ENCODE results near the gene NUP85.
A peak's percentile ranks its signal among the peaks of the same experiment; 100 is the strongest.
"Not testable (repeated sequence)": the region's sequence is repeated elsewhere in the genome, so short reads cannot be mapped to it uniquely, and the experiment has no call there.

Gene NUP85

DNA sequence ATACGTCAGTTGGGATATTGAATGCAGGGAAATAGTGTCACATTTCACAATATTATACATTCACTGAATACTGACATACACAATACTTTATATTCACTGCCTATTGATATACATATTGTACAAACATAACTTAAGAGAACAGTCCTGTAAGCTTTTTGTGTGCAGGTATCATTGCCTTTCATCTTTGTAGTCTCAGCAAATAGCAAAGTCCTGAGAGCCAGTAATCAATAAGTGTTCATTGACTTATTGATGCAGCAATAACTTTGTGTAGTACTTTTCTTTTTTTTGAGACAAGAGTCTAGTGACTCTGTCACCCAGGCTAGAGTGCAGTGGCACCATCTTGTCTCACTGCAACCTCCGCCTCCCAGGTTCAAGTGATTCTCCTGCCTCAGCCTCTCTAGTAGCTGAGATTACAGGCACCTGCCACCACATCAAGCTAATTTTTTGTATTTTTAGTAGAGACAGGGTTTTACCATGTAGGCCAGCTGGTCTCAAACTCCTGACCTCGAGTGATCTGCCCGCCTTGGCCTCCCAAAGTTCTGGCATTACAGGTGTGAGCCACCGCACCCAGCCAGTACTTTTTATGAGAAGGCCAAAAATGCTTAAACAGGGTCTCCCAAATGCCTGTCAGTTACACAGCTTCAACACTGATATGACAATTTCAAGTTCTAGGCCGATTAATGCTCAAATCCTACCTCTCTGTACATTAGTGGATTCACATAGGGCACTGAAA lies 5.4 kb upstream of the NUP85 start:
- DNase-seq (ENCODE audit: extremely low spot score, insufficient read length, low read depth): no peak
- FAIRE-seq: no peak

DNA sequence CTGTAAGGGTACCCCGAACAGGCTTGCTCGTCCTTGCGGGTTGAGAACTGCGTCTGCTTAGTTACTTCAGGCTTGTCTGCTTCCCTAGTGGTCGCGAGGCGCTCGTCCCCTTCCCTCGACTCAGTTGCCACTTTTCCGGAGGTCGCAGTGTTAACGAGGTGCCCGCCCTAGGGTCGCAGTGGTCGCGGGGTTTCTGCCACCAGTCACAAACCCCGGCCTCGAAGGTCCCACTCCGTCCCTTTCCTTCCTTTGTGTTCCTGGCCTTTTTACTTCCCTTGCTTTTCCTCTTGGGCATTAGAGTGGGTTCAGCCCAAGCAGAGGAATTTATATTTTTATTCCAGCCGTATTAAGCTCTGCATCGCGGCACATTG lies 299 bp downstream of the NUP85 start:
- DNase-seq (ENCODE audit: extremely low spot score, insufficient read length, low read depth) (no peak), FAIRE-seq (no peak)

DNA sequence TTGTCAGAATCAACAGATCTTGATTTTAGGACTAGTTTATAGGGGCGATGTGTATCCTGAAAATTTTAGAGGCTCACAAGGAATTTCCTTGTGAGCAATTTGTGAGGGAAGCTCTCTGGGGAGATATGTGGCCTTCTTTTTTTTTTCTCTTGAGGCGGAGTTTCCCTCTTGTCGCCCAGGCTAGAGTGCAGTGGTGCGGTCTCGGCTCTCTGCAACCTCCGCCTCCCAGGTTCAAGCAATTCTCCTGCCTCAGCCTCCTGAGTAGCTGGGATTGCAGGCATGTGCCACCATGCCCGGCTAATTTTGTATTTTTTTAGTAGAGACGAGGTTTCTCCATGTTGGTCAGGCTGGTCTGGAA lies 1.6 kb downstream of the NUP85 start:
- DNase-seq (ENCODE audit: extremely low spot score, insufficient read length, low read depth); FAIRE-seq: not testable (repeated sequence)

DNA sequence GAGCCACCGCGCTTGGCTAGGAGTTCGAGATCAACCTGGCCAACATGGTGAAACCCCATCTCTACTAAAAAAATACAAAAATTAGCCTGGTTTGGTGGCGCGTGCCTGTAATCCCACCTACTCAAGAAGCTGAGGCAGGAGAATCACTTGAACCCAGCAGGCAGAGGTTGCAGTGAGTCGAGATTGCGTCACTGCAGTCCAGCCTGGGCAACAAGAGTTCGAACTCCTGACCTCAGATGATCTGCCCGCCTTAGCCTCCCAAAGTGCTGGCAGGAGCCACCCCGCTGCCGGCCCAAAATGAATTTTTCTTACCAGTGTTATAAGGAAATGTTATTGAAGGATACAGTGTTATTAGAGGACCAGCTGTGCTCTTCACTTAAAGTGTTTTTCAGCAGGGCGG lies 2.3 kb downstream of the NUP85 start:
- no peak for FAIRE-seq
- no peak for DNase-seq (ENCODE audit: extremely low spot score, insufficient read length, low read depth)

DNA sequence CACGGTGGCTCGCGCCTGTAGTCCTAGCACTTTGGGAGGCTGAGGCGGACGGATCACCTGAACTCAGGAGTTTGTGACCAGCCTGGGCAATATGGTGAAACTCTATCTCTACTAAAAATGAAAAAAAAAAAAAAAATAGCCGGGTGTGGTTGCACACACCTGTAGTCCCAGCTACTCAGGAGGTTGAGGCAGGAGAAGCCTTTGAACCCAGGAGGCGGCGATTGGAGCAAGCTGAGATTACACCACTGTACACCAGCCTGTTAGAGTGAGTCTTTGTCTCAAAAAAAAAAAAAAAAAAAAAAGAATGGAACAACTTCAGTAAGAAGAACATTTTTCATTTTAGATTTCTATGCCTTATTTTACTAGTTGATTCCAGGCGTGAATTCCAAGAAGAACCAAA lies 2.7 kb downstream of the NUP85 start:
- DNase-seq (ENCODE audit: extremely low spot score, insufficient read length, low read depth) (no peak), FAIRE-seq (no peak)

DNA sequence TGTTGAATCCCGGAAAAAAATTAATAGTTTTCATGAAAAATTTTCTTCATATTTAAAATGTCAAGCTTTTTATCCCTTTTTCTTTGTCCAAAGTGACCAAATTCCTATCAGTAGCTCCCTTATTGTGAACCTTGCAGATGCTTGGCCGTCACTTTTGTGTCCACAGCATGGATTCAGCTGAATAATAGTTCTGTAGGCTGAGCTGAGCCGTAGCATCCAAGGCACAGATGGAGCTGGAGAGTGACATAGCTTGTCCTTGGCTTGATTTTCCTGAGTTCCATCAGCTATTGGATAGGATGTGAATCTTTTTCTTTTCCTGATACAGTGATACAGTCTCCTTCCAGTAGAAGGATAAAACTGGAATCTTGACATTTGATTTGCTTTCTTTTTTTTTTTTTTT lies 3.6 kb downstream of the NUP85 start:
- DNase-seq (ENCODE audit: extremely low spot score, insufficient read length, low read depth) (no peak), FAIRE-seq (no peak)

DNA sequence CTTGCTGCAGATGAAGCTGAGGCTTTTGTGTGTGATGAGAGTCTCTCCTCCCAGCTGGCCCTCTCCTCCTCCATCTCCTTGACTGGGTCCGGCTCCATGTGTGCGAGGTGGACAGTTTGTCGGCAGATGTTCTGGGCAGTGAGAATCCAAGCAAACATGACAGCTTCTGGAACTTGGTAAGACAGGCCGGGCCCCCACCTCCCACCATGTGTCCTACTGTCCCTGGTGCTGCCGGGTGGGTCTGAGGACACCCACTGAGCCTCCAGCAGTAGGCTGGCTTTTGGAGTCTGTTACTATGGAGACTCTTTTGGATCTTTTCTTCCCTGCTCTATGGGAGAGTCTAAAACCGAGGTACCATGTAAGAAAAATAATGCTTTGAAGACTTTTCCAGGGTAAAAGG lies 12.7 kb downstream of the NUP85 start:
- FAIRE-seq (no peak), DNase-seq (ENCODE audit: extremely low spot score, insufficient read length, low read depth) (no peak)

DNA sequence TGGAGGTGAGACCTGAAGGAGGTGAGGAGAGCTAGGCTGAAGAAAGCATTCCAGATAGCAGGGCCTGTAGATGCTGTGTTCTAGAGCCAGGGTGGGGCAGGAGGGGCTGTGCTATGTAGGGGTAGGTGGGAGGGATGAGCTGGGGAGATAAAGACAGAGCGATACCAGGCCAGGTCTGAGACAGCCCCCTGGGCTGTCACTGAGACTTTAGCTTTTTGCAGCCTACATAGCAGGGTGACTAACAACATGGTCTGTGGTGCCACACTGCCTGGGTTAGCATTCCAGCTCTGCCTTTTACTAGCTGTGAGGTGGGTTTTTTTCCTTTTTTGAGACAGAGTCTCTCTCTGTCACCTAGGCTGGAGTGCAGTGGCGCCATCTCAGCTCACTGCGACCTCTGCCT lies 14.3 kb downstream of the NUP85 start:
- no peak for DNase-seq (ENCODE audit: extremely low spot score, insufficient read length, low read depth)
- no peak for FAIRE-seq

DNA sequence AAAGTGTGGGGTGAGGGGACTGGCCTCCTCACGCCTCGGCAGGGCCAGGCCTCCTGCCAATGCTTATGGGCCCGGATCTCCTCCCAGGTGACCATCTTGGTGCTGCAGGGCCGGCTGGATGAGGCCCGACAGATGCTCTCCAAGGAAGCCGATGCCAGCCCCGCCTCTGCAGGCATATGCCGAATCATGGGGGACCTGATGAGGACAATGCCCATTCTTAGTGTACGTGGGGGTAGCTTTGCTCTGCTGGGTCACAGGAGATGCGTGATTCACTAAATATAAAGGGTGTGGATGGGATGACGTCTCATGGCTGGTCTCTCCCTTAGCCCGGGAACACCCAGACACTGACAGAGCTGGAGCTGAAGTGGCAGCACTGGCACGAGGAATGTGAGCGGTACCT lies 19.5 kb downstream of the NUP85 start:
- DNase-seq (ENCODE audit: extremely low spot score, insufficient read length, low read depth) (no peak), FAIRE-seq (no peak)

DNA sequence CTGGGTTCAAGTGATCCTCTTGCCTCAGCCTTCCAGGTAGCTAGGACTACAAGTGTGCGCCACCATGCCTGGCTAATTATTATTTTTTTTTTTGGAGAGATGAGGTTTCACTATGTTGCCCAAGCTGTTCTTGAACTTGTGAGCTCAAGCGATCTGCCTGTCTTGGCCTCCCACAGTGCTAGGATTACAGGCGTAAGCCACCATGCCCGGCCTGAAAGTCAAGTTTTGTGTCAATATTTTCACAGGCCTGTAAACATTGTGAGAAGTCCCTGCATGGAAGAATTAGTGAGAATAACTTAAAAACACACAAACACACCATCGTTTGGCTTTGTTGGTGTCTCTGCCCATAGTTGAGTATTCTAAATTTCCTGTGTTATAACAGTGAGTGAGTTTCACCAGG lies 22.2 kb downstream of the NUP85 start:
- DNase-seq (ENCODE audit: extremely low spot score, insufficient read length, low read depth) (no peak), FAIRE-seq (no peak)

DNA sequence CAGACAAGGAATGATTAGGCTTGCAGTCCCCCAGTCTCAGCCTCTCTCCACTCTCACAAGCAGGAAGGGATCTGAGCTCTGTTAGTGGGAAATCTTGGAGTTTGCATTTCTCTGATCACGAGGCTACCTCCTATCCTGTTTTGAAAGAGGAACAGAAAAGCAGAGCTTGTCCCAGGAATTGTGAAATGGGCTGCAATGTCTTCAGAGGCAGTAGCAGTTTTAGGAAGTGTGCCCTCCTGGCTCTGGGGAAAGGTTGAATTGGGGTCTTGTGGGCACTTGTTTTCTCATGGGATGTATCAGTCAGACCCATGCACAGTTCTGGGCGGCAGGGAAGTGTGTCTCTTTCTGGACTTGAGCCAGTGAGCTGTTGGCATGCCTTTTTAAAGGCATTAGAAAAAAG lies 22.8 kb downstream of the NUP85 start:
- no peak for FAIRE-seq
- DNase-seq (ENCODE audit: extremely low spot score, insufficient read length, low read depth): no peak

DNA sequence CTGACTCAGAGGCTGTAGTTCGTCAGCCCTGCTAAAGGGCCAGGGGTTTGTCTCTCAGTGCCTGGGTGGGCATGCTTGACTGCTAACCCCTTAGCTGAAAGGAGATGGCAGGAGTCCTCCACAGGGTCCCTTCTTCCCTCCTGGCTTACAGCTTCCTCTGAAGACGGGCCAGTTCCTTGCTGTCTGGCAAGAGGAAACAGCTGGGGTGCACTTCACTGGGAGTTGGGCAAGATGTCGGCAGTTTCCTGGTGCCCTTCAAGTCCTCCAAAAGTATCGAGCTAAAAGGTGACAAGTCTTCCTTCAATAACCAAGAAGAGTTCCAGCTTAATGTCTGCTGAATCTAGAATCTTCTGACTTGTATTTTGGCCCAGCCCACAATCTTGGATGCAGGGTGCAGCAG lies 23.4 kb downstream of the NUP85 start:
- no peak for FAIRE-seq
- no peak for DNase-seq (ENCODE audit: extremely low spot score, insufficient read length, low read depth)

DNA sequence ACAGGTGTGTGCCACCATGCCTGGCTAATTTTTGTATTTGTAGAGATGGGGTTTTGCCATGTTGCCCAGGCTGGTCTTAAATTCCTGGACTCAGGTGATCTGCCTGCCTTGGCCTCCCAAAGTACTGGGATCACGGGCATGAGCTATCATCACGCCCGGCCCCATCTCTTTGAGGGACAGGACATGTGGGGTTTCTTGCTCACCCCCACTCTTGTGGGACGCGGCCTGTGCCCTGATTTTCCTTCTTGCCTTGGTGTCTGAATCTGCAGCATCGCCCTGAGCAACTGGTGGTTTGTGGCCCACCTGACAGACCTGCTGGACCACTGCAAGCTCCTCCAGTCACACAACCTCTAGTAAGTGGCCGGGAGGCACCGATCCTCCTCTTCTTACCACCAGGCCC lies 25.6 kb downstream of the NUP85 start:
- DNase-seq (ENCODE audit: extremely low spot score, insufficient read length, low read depth): no peak
- no peak for FAIRE-seq

DNA sequence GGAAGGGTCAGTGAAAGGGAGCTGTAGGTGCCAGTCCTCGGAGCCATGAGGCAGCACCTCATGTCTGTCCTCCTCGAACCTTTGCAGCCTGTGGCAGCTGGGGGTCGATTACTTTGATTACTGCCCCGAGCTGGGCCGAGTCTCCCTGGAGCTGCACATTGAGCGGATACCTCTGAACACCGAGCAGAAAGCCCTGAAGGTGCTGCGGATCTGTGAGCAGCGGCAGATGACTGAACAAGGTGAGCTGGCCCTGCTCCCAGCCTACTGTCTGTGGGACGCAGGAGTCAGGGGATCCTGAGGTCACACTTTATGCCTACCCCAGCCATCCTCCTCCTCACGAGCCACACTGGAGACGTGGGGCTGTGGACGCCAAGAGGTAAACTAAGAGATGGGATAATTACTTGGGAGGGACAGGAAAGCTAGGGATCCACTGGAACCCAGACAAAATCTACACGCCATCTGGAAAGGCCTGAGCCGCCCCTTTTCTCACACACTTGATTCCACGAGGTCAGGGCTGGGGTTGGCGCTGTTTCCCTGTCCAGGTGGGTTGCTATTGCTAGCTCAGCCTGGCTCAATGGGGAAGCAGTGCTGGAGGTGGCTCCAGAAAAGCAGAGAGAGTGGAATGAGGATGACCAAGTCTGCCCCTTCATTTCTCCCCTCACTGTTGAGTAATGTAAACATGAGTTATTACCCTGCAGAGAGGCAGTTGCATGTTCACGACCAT lies 26.4 kb downstream of the NUP85 start:
- DNase-seq (ENCODE audit: extremely low spot score, insufficient read length, low read depth) (no peak), FAIRE-seq (no peak)

DNA sequence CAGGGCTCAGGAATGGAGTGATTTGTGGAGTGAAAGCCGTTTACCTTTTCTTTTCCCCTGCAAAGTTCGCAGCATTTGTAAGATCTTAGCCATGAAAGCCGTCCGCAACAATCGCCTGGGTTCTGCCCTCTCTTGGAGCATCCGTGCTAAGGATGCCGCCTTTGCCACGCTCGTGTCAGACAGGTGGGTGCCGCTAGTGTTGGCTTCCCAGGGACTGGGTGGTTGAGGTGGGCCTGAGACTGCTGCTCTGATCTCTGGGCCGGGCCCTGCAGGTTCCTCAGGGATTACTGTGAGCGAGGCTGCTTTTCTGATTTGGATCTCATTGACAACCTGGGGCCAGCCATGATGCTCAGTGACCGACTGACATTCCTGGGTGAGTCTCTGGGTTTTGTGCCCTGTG lies 27.3 kb downstream of the NUP85 start:
- DNase-seq (ENCODE audit: extremely low spot score, insufficient read length, low read depth): no peak
- no peak for FAIRE-seq

DNA sequence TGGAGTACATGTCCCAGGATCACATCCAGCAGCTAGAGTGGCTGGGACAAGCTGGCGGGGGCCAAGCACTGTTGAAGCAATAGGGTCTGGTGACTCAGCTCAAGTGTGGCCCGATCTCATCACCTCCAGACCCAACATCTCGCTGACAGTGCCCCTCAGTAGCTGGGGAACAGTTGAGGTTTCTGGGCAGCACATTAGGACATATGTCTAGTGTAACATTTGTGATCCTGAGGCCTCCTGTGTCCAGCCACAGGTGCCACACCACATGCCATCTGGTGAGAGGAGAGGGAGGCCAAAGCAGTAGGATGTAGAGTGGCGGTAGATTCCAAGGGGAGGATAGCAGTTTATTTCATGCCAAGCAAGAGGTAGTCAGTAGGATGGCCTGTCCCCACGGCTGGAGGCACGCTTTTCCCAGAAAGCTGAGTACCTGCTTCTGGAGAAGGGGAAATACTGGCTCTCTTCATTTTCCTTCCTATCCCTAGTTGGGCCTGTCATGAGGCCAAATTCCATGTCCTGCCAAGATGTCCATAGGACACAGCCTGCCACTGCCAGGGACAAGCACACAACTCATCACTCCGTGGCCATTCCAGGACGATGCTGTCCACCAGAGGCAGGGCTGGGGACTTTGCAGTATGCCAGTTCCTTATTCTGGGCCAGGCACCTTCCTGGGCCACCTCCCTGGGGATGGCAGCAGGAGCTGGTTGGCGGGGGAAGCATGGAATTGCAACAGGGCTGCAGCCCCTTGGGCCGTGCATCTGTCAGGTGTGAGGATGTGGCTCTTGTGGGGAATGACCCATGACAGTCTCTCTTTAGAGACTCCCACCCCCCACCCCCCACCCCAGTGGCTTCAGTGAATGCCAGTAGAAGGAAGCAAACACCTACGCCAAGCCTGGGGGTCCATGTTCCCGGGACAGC lies 31.9 kb downstream of the NUP85 start:
- DNase-seq (ENCODE audit: extremely low spot score, insufficient read length, low read depth) (no peak), FAIRE-seq (no peak)

DNA sequence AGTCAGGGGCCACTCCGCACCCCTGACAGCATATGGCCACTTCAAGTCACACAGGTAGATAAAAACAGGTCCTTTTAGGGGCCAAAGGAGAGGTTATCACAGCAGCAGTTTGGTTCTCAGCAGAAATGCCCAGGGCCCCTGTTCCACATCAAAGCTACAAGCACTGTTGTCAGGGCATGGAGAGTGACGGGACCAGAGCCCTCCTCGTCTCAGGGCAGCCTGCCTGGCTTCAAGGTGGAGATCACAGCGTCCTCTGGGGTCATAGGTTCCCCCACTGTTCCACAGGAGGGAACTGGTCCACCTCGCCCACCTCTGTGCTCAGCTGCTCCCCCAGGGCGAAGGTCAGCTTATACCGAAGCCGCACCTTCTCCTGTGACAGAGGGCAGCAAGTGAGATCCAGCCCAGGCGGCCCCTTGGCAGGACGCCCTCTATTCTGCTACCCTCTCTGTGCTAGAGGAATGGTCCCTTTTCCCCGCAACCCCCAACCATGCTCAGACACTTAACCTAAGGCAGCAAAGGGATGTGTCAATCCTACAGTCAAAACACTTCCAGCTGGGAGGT lies 32.6 kb downstream of the NUP85 start:
- no peak for FAIRE-seq
- DNase-seq (ENCODE audit: extremely low spot score, insufficient read length, low read depth): no peak

DNA sequence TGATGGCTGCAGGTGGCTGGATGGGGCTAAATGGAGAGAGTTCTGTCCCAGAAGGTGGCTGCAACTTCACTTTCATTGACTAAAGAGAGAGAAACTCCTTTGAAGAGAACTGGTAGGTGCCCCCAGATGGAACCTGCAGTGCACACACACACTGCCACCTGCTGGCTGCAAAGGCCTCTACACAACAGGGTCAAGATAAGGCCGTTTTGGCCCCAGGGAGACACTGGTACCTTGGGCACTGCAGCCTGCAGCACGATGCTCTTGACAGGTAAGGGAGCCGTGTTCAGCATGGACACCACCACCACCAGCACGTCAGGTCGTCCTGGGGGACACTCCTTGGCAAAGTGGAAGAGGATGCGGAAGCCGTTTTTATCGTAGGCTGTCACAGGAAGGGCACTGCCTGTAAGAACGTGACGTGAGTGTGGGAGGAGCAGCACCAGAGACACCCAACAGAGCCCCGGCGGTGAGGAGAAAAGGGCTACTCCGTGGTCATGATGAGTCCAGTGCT lies 33.3 kb downstream of the NUP85 start:
- FAIRE-seq: peak; percentile 76
- DNase-seq (ENCODE audit: extremely low spot score, insufficient read length, low read depth): peak; percentile 58

DNA sequence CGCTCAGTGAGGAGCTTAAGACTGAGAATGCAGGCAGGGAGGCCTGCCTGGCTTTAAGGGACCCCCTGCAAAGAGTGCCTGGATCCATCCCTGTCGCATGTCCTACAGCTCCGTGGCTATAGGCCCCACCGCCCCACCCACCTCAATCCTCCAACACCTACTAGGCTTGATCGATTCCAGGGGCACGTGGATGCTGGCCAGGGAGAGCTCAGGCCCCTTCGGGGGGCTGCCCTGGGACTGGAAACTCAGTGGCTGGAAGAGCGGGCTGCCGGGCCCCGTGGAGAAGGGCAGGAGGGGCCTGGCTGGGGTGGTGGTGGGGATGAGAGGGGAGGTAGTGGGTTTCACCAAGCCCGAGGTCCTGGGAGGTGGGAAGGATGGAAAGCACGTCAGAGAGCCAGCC lies 33.7 kb downstream of the NUP85 start:
- no peak for DNase-seq (ENCODE audit: extremely low spot score, insufficient read length, low read depth)
- FAIRE-seq: no peak

DNA sequence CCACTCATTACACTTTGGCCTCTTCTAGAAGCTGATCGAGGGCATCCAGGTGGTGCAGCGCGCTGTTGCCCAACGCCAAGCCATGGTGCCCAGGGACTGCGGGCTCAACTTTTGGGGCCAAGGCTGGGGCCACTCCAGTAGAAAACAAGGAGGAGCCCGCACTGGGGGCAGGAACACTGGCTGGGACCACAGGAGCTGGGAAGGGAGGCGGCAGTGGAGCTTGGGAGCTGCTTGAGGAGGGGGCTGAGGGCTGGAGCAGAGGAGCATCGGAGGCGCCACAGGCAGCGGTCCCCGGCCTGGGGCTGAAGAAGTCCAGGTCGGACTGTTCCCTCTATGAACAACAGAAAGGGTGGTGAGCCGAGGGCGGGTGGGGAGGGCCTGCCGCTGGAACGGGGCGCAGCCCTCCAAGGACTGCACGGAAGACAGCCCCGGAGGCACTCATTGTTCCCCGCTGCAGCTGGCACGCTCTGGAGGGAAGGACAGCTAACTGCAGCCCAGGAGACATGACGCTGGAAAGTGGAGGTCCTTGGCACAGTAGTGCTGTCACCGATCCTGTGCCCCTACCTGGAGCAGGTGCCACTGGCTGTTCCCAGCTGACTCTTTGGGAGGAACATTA lies 34.4 kb downstream of the NUP85 start:
- DNase-seq (ENCODE audit: extremely low spot score, insufficient read length, low read depth) (no peak), FAIRE-seq (no peak)
